ENCODE data around the gene LHX4. TPM values are rescaled to one million over a fixed set of nuclear protein-coding genes. Genes with fewer than 3 reads are reported as not detected.

Gene LHX4
- total and polyA plus RNA-seq, 4 donors: under 0.01 to 0.19 (median 0.05) TPM

DNA sequence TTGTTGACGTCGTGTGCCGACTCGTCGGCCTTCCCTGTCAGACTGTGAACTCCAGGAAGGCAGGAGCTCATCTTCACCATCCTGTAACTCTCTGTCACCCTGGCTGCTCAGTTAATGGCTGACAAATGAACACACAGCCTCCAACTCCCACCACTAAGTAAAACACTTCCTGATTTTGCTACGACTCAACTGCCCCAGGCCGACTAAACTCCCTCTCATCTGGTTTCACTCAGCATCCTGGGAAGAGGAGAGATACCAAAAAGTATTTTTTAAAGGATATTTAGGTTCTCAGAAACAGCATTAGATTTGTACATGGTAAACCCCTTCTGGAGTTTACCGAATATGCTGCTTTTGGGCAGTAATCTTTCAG is 18.2 kb upstream of the LHX4 start:
- Histone ChIP-seq H3K4me1 (ENCODE audit: control insufficient read depth in 4 of 4, insufficient read depth in 4 of 4, low read length in 3 of 4) (no peaks in the 10 kb centered on the region), H3K9me3 (ENCODE audit: control insufficient read depth in 4 of 4, low read length in 3 of 4) (no peaks in the 10 kb centered on the region), H3K36me3 (ENCODE audit: control insufficient read depth in 4 of 4, insufficient read depth in 3 of 4, low read depth in 1 of 4, low read length in 3 of 4) (no peaks in the 10 kb centered on the region), H3K4me3 (ENCODE audit: low read depth in 1 of 3, low read length in 3 of 3) (no peak overlapping the region), H3K27ac (ENCODE audit: low read depth in 1 of 2, low read length in 2 of 2) (no peak overlapping the region), H3K27me3 (ENCODE audit: control insufficient read depth in 4 of 4, insufficient read depth in 4 of 4, low read length in 3 of 4) (no peaks in the 10 kb centered on the region), H3K9ac (ENCODE audit: low read depth in 1 of 2, low read length in 2 of 2) (no peak overlapping the region)
- TF ChIP-seq, protein P1, sequence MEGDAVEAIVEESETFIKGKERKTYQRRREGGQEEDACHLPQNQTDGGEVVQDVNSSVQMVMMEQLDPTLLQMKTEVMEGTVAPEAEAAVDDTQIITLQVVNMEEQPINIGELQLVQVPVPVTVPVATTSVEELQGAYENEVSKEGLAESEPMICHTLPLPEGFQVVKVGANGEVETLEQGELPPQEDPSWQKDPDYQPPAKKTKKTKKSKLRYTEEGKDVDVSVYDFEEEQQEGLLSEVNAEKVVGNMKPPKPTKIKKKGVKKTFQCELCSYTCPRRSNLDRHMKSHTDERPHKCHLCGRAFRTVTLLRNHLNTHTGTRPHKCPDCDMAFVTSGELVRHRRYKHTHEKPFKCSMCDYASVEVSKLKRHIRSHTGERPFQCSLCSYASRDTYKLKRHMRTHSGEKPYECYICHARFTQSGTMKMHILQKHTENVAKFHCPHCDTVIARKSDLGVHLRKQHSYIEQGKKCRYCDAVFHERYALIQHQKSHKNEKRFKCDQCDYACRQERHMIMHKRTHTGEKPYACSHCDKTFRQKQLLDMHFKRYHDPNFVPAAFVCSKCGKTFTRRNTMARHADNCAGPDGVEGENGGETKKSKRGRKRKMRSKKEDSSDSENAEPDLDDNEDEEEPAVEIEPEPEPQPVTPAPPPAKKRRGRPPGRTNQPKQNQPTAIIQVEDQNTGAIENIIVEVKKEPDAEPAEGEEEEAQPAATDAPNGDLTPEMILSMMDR (IDR thresholded peaks at IDR 0.05; ENCODE audit: low read depth, low read length, missing input control): no peak
- no peak for TF ChIP-seq EGR1 (IDR thresholded peaks at IDR 0.05; ENCODE audit: low read depth in 2 of 2)
- no peak for TF ChIP-seq RXRA (IDR thresholded peaks at IDR 0.05)
- TF ChIP-seq, protein P2, sequence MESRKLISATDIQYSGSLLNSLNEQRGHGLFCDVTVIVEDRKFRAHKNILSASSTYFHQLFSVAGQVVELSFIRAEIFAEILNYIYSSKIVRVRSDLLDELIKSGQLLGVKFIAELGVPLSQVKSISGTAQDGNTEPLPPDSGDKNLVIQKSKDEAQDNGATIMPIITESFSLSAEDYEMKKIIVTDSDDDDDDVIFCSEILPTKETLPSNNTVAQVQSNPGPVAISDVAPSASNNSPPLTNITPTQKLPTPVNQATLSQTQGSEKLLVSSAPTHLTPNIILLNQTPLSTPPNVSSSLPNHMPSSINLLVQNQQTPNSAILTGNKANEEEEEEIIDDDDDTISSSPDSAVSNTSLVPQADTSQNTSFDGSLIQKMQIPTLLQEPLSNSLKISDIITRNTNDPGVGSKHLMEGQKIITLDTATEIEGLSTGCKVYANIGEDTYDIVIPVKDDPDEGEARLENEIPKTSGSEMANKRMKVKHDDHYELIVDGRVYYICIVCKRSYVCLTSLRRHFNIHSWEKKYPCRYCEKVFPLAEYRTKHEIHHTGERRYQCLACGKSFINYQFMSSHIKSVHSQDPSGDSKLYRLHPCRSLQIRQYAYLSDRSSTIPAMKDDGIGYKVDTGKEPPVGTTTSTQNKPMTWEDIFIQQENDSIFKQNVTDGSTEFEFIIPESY (IDR thresholded peaks at IDR 0.05): no peak
- TF ChIP-seq HNF4G (IDR thresholded peaks at IDR 0.05): no peak
- TF ChIP-seq RAD21 (IDR thresholded peaks at IDR 0.05): no peak
- TF ChIP-seq NR2F2 (IDR thresholded peaks at IDR 0.05): no peak
- TF ChIP-seq ATF3 (IDR thresholded peaks at IDR 0.05): no peak
- no peak for TF ChIP-seq SP1 (IDR thresholded peaks at IDR 0.05)
- TF ChIP-seq JUND (IDR thresholded peaks at IDR 0.05): no peak
- 71% methylated on average over 8 of the region's 8 CpGs for WGBS
- DNase-seq (ENCODE audit: low spot score): no peak

DNA sequence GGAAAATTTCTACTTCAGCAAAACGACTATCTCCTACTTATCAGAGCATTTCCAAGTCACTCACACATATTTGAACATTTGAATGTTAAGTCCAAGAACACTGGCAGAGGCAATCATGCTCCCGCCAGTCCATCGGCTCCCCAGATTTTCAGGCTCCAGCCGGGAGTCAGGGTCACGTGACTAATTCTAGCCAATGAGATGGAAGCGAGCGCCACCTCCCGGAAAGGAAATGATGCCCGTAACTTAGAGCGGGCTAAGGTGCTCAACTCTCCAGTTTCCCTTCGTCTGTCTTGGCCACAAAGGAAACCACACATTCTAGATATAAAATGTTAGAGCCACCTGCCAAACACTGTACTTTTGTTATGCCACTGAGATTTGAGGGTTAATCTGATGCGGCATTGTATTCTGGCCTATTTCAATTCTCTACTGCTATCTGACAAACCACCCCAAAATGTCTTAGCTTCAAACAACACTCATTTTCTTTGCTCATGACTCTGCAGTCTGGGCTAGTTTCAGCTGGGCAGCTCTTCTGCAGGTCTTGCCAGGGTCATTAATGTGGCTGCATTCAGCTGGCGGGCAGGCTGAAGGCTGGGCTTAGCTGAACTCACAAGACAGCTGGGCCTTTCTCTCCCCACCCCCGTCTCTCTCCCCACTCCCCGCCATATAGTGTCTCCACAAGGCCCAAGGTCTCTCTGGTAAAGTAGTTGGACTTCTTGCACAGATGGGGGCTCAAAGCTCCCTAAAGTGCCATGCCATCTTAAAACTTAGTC is 16.5 kb upstream of the LHX4 start:
- Histone ChIP-seq H3K4me1 (ENCODE audit: control insufficient read depth in 4 of 4, insufficient read depth in 4 of 4, low read length in 3 of 4) (no peaks in the 10 kb centered on the region), H3K36me3 (ENCODE audit: control insufficient read depth in 4 of 4, insufficient read depth in 3 of 4, low read depth in 1 of 4, low read length in 3 of 4) (no peaks in the 10 kb centered on the region), H3K27ac (ENCODE audit: low read depth in 1 of 2, low read length in 2 of 2) (no peak overlapping the region), H3K4me3 (ENCODE audit: low read depth in 1 of 3, low read length in 3 of 3) (no peak overlapping the region), H3K9ac (ENCODE audit: low read depth in 1 of 2, low read length in 2 of 2) (no peak overlapping the region), H3K27me3 (ENCODE audit: control insufficient read depth in 4 of 4, insufficient read depth in 4 of 4, low read length in 3 of 4) (no peaks in the 10 kb centered on the region), H3K9me3 (ENCODE audit: control insufficient read depth in 4 of 4, low read length in 3 of 4) (no peaks in the 10 kb centered on the region)
- WGBS: 82% methylated on average over 15 of the region's 15 CpGs
- no peak for DNase-seq (ENCODE audit: low spot score)
- TF ChIP-seq ATF3 (IDR thresholded peaks at IDR 0.05) (no peak), HNF4A (conservative IDR thresholded peaks at IDR 0.05) (no peak), NR2F2 (IDR thresholded peaks at IDR 0.05) (no peak), RXRA (IDR thresholded peaks at IDR 0.05) (no peak), SP1 (IDR thresholded peaks at IDR 0.05) (no peak), FOXA1 (IDR thresholded peaks at IDR 0.05) (no peak), MAX (IDR thresholded peaks at IDR 0.05) (no peak), JUND (IDR thresholded peaks at IDR 0.05) (no peak), GABPA (IDR thresholded peaks at IDR 0.05 in 1 of 2, conservative IDR thresholded peaks at IDR 0.05 in 1 of 2) (no peak), HNF4G (IDR thresholded peaks at IDR 0.05) (no peak), FOXA2 (IDR thresholded peaks at IDR 0.05) (no peak), RAD21 (IDR thresholded peaks at IDR 0.05) (no peak)
- TF ChIP-seq, protein P2 (IDR thresholded peaks at IDR 0.05): no peak
- TF ChIP-seq, protein P3, sequence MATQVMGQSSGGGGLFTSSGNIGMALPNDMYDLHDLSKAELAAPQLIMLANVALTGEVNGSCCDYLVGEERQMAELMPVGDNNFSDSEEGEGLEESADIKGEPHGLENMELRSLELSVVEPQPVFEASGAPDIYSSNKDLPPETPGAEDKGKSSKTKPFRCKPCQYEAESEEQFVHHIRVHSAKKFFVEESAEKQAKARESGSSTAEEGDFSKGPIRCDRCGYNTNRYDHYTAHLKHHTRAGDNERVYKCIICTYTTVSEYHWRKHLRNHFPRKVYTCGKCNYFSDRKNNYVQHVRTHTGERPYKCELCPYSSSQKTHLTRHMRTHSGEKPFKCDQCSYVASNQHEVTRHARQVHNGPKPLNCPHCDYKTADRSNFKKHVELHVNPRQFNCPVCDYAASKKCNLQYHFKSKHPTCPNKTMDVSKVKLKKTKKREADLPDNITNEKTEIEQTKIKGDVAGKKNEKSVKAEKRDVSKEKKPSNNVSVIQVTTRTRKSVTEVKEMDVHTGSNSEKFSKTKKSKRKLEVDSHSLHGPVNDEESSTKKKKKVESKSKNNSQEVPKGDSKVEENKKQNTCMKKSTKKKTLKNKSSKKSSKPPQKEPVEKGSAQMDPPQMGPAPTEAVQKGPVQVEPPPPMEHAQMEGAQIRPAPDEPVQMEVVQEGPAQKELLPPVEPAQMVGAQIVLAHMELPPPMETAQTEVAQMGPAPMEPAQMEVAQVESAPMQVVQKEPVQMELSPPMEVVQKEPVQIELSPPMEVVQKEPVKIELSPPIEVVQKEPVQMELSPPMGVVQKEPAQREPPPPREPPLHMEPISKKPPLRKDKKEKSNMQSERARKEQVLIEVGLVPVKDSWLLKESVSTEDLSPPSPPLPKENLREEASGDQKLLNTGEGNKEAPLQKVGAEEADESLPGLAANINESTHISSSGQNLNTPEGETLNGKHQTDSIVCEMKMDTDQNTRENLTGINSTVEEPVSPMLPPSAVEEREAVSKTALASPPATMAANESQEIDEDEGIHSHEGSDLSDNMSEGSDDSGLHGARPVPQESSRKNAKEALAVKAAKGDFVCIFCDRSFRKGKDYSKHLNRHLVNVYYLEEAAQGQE (IDR thresholded peaks at IDR 0.05): no peak
- TF ChIP-seq, protein P1 (IDR thresholded peaks at IDR 0.05; ENCODE audit: low read depth, low read length, missing input control): no peak

Measured in liver (tissue), 9 donors.